ENCODE results near the gene UNC5B. TPM values are rescaled to one million over a fixed set of nuclear protein-coding genes. Genes with fewer than 3 reads are reported as not detected.

Gene UNC5B
- total and polyA plus RNA-seq, 2 experiments from 2014 or later: 12.7 to 15.5 TPM

DNA sequence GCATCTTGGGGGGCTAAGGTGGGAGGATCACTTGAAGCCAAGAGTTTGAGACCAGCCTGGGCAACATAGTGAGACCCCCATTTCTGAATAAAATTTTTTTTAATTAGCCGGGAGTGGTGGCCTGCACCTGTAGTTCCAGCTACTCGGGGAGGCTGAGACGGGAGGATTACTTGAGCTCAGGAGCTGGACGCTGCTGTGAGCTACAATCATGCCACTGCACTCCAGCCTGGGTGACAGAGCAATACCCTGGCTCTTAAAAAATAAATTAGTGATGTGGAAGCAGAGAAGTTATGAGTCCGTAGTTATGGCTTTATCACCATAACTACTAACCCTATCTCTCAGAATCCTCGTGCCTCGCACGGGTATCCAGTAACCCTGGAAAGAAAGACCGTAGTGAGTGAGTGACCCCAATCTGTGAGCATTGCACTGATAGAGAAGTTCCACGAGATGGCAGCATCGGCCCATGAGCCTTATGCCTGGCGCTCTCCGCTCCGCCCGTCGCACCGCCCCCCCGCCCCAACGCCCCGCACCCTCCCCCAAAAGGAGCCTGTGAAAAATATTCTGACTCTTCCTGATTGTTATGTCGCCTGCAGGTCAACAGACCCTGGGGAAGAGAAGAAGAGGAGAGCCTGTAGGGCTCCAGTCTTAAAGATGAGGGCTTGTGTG, 101.8 kb downstream of the UNC5B start:
- peak overlapping the region; percentile 71 for H2AFZ ChIP-seq
- no peak for TF ChIP-seq EZH2phosphoT487 (IDR thresholded peaks at IDR 0.05; ENCODE audit: low read depth, severe bottlenecking, unreplicated experiment)
- TF ChIP-seq, protein P1, sequence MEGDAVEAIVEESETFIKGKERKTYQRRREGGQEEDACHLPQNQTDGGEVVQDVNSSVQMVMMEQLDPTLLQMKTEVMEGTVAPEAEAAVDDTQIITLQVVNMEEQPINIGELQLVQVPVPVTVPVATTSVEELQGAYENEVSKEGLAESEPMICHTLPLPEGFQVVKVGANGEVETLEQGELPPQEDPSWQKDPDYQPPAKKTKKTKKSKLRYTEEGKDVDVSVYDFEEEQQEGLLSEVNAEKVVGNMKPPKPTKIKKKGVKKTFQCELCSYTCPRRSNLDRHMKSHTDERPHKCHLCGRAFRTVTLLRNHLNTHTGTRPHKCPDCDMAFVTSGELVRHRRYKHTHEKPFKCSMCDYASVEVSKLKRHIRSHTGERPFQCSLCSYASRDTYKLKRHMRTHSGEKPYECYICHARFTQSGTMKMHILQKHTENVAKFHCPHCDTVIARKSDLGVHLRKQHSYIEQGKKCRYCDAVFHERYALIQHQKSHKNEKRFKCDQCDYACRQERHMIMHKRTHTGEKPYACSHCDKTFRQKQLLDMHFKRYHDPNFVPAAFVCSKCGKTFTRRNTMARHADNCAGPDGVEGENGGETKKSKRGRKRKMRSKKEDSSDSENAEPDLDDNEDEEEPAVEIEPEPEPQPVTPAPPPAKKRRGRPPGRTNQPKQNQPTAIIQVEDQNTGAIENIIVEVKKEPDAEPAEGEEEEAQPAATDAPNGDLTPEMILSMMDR (IDR thresholded peaks at IDR 0.05; ENCODE audit: poor library complexity): peak; percentile 93
- DNase-seq (ENCODE audit: low spot score): peak; percentile 81
- 16% methylated on average over 16 of the region's 21 CpGs for WGBS (ENCODE audit: low lambda C conversion rate, missing lambda C conversion rate)
- no peaks in the 10 kb centered on the region for H3K79me2 ChIP-seq
- no peaks in the 10 kb centered on the region for H3K27me3 ChIP-seq
- no peaks in the 10 kb centered on the region for H4K20me1 ChIP-seq (ENCODE audit: insufficient read depth, poor library complexity, severe bottlenecking)
- no peaks in the 10 kb centered on the region for H3K36me3 ChIP-seq (replicated peaks; ENCODE audit: insufficient read depth, low read depth)
- no peaks in the 10 kb centered on the region for H3K9me3 ChIP-seq (ENCODE audit: low read depth)
- peaks cover 6% of the 10 kb centered on the region for H3K4me1 ChIP-seq (ENCODE audit: insufficient read depth)
- H3K9me2 ChIP-seq (replicated peaks; ENCODE audit: insufficient read depth): no peaks in the 10 kb centered on the region
- H3K4me3 ChIP-seq: no peak overlapping the region
- no peak overlapping the region for H3K27ac ChIP-seq
- H3K4me2 ChIP-seq: peak overlapping the region; percentile 85

DNA sequence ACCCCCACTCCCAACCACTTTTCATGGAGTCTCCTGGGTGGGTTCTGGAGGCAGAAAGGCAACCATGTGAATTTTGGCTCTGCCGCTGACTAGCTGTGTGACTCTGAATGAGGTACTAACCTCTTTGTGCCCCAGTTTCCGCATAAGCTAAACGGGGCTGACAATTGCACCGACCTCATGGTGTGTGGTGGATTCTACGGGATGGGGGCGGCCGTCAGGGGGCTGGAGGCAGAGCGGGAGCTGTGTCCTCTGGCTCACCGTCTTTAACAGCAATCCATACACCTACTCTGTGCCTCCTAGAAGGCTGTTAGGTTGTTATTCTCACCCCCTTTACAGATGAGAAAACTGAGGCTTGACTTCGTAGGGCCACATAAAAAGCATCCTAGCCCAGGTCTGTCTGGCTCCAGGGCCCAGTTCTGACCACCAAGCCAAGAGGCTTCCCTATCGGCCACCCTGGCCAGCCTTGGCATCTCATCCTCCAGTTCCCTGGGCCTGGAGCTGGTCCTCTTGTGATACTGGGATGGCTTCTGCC, 102.4 kb downstream of the UNC5B start:
- WGBS (ENCODE audit: low lambda C conversion rate, missing lambda C conversion rate): 66% methylated on average over 11 of the region's 11 CpGs
- Histone ChIP-seq H3K4me1 (ENCODE audit: insufficient read depth) (peaks cover 9% of the 10 kb centered on the region), H3K27ac (no peak overlapping the region), H3K4me3 (no peak overlapping the region), H3K9me2 (replicated peaks; ENCODE audit: insufficient read depth) (no peaks in the 10 kb centered on the region), H3K9me3 (ENCODE audit: low read depth) (no peaks in the 10 kb centered on the region), H3K79me2 (no peaks in the 10 kb centered on the region), H2AFZ (peak overlapping the region; percentile 71), H3K27me3 (no peaks in the 10 kb centered on the region), H3K4me2 (peak overlapping the region; percentile 85), H4K20me1 (ENCODE audit: insufficient read depth, poor library complexity, severe bottlenecking) (no peaks in the 10 kb centered on the region), H3K36me3 (replicated peaks; ENCODE audit: insufficient read depth, low read depth) (no peaks in the 10 kb centered on the region)
- DNase-seq (ENCODE audit: low spot score): no peak
- TF ChIP-seq, protein P1 (IDR thresholded peaks at IDR 0.05; ENCODE audit: poor library complexity): no peak
- TF ChIP-seq EZH2 (IDR thresholded peaks at IDR 0.05; ENCODE audit: borderline replicate concordance) (no peak), EZH2phosphoT487 (IDR thresholded peaks at IDR 0.05; ENCODE audit: low read depth, severe bottlenecking, unreplicated experiment) (no peak)

DNA sequence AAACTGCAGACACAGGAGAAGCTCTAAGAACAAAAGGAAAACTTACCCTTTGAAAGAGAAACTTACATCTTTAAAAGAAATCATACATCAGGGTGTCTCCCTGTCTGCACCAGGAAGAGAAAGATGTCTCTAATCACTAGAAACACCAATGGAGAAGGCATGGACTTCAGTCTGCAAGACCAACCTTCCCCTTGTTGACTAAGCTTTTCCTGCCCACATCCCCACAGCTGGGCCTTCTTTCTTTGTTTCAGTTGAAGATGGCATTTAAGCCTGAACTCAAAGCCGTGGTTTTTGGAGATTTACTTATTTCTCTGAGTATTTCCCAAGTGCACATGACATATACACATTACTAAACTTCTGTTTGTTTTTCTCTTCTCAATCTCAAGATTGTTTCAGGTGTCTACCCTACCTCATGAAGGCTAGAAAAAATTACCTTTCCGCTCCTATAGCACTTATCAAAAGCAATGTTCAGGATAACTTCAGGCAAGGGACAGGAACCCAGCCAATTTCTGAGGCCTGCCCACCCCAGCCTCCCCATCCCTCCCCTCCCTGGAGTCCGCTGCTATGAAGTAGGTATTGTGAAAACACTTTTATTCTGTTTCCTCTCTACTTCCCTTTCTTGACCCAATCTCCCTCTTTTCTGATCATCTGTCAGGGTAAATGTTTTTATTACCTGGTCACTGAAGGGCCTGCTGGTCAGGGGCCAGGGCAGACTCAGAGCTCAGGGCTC, 103.9 kb downstream of the UNC5B start:
- no peaks in the 10 kb centered on the region for H3K36me3 ChIP-seq (replicated peaks; ENCODE audit: insufficient read depth, low read depth)
- no peaks in the 10 kb centered on the region for H4K20me1 ChIP-seq (ENCODE audit: insufficient read depth, poor library complexity, severe bottlenecking)
- TF ChIP-seq EZH2phosphoT487 (IDR thresholded peaks at IDR 0.05; ENCODE audit: low read depth, severe bottlenecking, unreplicated experiment): no peak
- TF ChIP-seq, protein P1 (IDR thresholded peaks at IDR 0.05; ENCODE audit: poor library complexity): no peak
- no peak for TF ChIP-seq EZH2 (IDR thresholded peaks at IDR 0.05; ENCODE audit: borderline replicate concordance)
- H3K9me2 ChIP-seq (replicated peaks; ENCODE audit: insufficient read depth): no peaks in the 10 kb centered on the region
- no peaks in the 10 kb centered on the region for H3K9me3 ChIP-seq (ENCODE audit: low read depth)
- no peak overlapping the region for H3K4me3 ChIP-seq
- peaks cover 7% of the 10 kb centered on the region for H3K79me2 ChIP-seq
- H3K4me2 ChIP-seq: no peak overlapping the region
- DNase-seq (ENCODE audit: low spot score): no peak
- WGBS (ENCODE audit: low lambda C conversion rate, missing lambda C conversion rate): 78% methylated on average over 3 of the region's 3 CpGs
- H3K27me3 ChIP-seq: no peaks in the 10 kb centered on the region
- no peak overlapping the region for H2AFZ ChIP-seq
- no peak overlapping the region for H3K27ac ChIP-seq
- H3K4me1 ChIP-seq (ENCODE audit: insufficient read depth): peaks cover 10% of the 10 kb centered on the region
